Activated naive CD8-positive, alpha-beta T cell (primary cell): Measurements from ENCODE around the gene C1orf185.
"Not testable (repeated sequence)": the region's sequence is repeated elsewhere in the genome, so short reads cannot be mapped to it uniquely, and the experiment has no call there.

ENCODE experiments used
- H3K27ac Mint-ChIP-seq: one replicate; pipeline ENCODE4 v1.8.0; 2021; ENCODE audit warnings: mixed read lengths
- H3K27me3 Mint-ChIP-seq: one replicate; pipeline ENCODE4 v1.8.0; 2021; ENCODE audit warnings: mixed read lengths
- H3K36me3 Mint-ChIP-seq: one replicate; pipeline ENCODE4 v1.8.0; 2021; ENCODE audit warnings: mixed read lengths
- H3K4me1 Mint-ChIP-seq: one replicate; pipeline ENCODE4 v1.8.0; 2021; ENCODE audit warnings: low read depth, mixed read lengths
- H3K4me3 Mint-ChIP-seq: one replicate; pipeline ENCODE4 v1.8.0; 2021; ENCODE audit warnings: mild to moderate bottlenecking, mixed read lengths
- H3K9me3 Mint-ChIP-seq: one replicate; pipeline ENCODE4 v1.8.0; 2021; ENCODE audit warnings: low read depth, mixed read lengths

The C1orf185 gene

GRCh38 chr1:51114137-51114536 is 12.1 kb downstream of the C1orf185 start:
- H3K9me3 Mint-ChIP-seq: no peaks in the 10 kb centered on the region
- H3K27ac Mint-ChIP-seq: no peak overlapping the region
- peaks cover 17% of the 10 kb centered on the region for H3K27me3 Mint-ChIP-seq
- no peak overlapping the region for H3K4me3 Mint-ChIP-seq
- no peaks in the 10 kb centered on the region for H3K36me3 Mint-ChIP-seq
- no peaks in the 10 kb centered on the region for H3K4me1 Mint-ChIP-seq

GRCh38 chr1:51115714-51116404 is 13.8 kb downstream of the C1orf185 start:
- peaks cover 17% of the 10 kb centered on the region for H3K27me3 Mint-ChIP-seq
- no peaks in the 10 kb centered on the region for H3K36me3 Mint-ChIP-seq
- no peaks in the 10 kb centered on the region for H3K9me3 Mint-ChIP-seq
- H3K4me1 Mint-ChIP-seq: no peaks in the 10 kb centered on the region
- no peak overlapping the region for H3K4me3 Mint-ChIP-seq
- H3K27ac Mint-ChIP-seq: no peak overlapping the region

- no peaks in the 10 kb centered on the region for H3K9me3 Mint-ChIP-seq
Measured at GRCh38 chr1:51119331-51119730, 17.3 kb downstream of the C1orf185 start.

GRCh38 chr1:51120629-51121028 is 18.6 kb downstream of the C1orf185 start:
- Mint-ChIP-seq H3K27me3 (peaks cover 14% of the 10 kb centered on the region), H3K4me3 (no peak overlapping the region)

More at GRCh38 chr1:51119331-51119730, 17.3 kb downstream of the C1orf185 start:
- H3K4me3 Mint-ChIP-seq: no peak overlapping the region
- no peaks in the 10 kb centered on the region for H3K36me3 Mint-ChIP-seq
- H3K4me1 Mint-ChIP-seq: no peaks in the 10 kb centered on the region
- peaks cover 10% of the 10 kb centered on the region for H3K27me3 Mint-ChIP-seq
- no peak overlapping the region for H3K27ac Mint-ChIP-seq

GRCh38 chr1:51127152-51127551 is 25.1 kb downstream of the C1orf185 start:
- not testable (repeated sequence) for H3K4me1 Mint-ChIP-seq, H3K36me3 Mint-ChIP-seq, H3K4me3 Mint-ChIP-seq, H3K27ac Mint-ChIP-seq, H3K9me3 Mint-ChIP-seq
- H3K27me3 Mint-ChIP-seq: peaks cover 21% of the 10 kb centered on the region

More at GRCh38 chr1:51120629-51121028, 18.6 kb downstream of the C1orf185 start:
- Mint-ChIP-seq H3K27ac (no peak overlapping the region), H3K9me3 (no peaks in the 10 kb centered on the region), H3K4me1 (no peaks in the 10 kb centered on the region), H3K36me3 (no peaks in the 10 kb centered on the region)

- peaks cover 18% of the 10 kb centered on the region for H3K9me3 Mint-ChIP-seq
- H3K36me3 Mint-ChIP-seq: peaks cover 10% of the 10 kb centered on the region
- H3K27me3 Mint-ChIP-seq: peaks cover 25% of the 10 kb centered on the region
- H3K4me1 Mint-ChIP-seq: no peaks in the 10 kb centered on the region
- H3K4me3 Mint-ChIP-seq: no peak overlapping the region
- no peak overlapping the region for H3K27ac Mint-ChIP-seq
Measured at GRCh38 chr1:51131185-51131584, 29.2 kb downstream of the C1orf185 start.

GRCh38 chr1:51133045-51133444 is 31.0 kb downstream of the C1orf185 start:
- H3K27me3 Mint-ChIP-seq: peaks cover 25% of the 10 kb centered on the region
- H3K36me3 Mint-ChIP-seq: peaks cover 10% of the 10 kb centered on the region
- no peak overlapping the region for H3K4me3 Mint-ChIP-seq
- peaks cover 18% of the 10 kb centered on the region for H3K9me3 Mint-ChIP-seq
- no peaks in the 10 kb centered on the region for H3K4me1 Mint-ChIP-seq
- no peak overlapping the region for H3K27ac Mint-ChIP-seq

GRCh38 chr1:51137696-51138095 is 35.7 kb downstream of the C1orf185 start:
- H3K36me3 Mint-ChIP-seq: not testable (repeated sequence)

GRCh38 chr1:51139474-51139873 is 37.4 kb downstream of the C1orf185 start:
- Mint-ChIP-seq H3K27me3 (no peaks in the 10 kb centered on the region), H3K27ac (no peak overlapping the region), H3K4me3 (no peak overlapping the region), H3K9me3 (no peaks in the 10 kb centered on the region), H3K36me3 (no peaks in the 10 kb centered on the region), H3K4me1 (no peaks in the 10 kb centered on the region)

More at GRCh38 chr1:51137696-51138095, 35.7 kb downstream of the C1orf185 start:
- not testable (repeated sequence) for H3K4me1 Mint-ChIP-seq, H3K27me3 Mint-ChIP-seq, H3K27ac Mint-ChIP-seq, H3K4me3 Mint-ChIP-seq
- peaks cover 12% of the 10 kb centered on the region for H3K9me3 Mint-ChIP-seq

GRCh38 chr1:51147394-51147793 is 45.4 kb downstream of the C1orf185 start:
- Mint-ChIP-seq H3K27ac (no peak overlapping the region), H3K4me1 (no peaks in the 10 kb centered on the region), H3K9me3 (no peaks in the 10 kb centered on the region), H3K4me3 (no peak overlapping the region), H3K36me3 (no peaks in the 10 kb centered on the region), H3K27me3 (peaks cover 6% of the 10 kb centered on the region)

- Mint-ChIP-seq H3K36me3 (peaks cover 7% of the 10 kb centered on the region), H3K4me1 (peaks cover 2% of the 10 kb centered on the region), H3K9me3 (peaks cover 10% of the 10 kb centered on the region)
Measured at GRCh38 chr1:51154776-51155175, 52.7 kb downstream of the C1orf185 start.

GRCh38 chr1:51156752-51157151 is 54.7 kb downstream of the C1orf185 start:
- Mint-ChIP-seq H3K4me1 (peaks cover 2% of the 10 kb centered on the region), H3K4me3 (no peak overlapping the region), H3K36me3 (peaks cover 7% of the 10 kb centered on the region), H3K27ac (no peak overlapping the region), H3K27me3 (peaks cover 2% of the 10 kb centered on the region), H3K9me3 (peaks cover 10% of the 10 kb centered on the region)

More at GRCh38 chr1:51154776-51155175, 52.7 kb downstream of the C1orf185 start:
- no peak overlapping the region for H3K4me3 Mint-ChIP-seq
- H3K27me3 Mint-ChIP-seq: peaks cover 2% of the 10 kb centered on the region
- H3K27ac Mint-ChIP-seq: no peak overlapping the region

GRCh38 chr1:51157395-51157794 is 55.4 kb downstream of the C1orf185 start:
- H3K27me3 Mint-ChIP-seq: peaks cover 2% of the 10 kb centered on the region
- peaks cover 7% of the 10 kb centered on the region for H3K36me3 Mint-ChIP-seq
- H3K9me3 Mint-ChIP-seq: peaks cover 10% of the 10 kb centered on the region
- H3K4me1 Mint-ChIP-seq: peaks cover 2% of the 10 kb centered on the region
- H3K4me3 Mint-ChIP-seq: no peak overlapping the region
- H3K27ac Mint-ChIP-seq: no peak overlapping the region

GRCh38 chr1:51158263-51158662 is 56.2 kb downstream of the C1orf185 start:
- H3K4me3 Mint-ChIP-seq: no peak overlapping the region
- no peak overlapping the region for H3K27ac Mint-ChIP-seq

GRCh38 chr1:51162560-51162959 is 60.5 kb downstream of the C1orf185 start:
- H3K36me3 Mint-ChIP-seq, H3K27me3 Mint-ChIP-seq, H3K9me3 Mint-ChIP-seq, H3K4me1 Mint-ChIP-seq, H3K27ac Mint-ChIP-seq, H3K4me3 Mint-ChIP-seq: not testable (repeated sequence)

More at GRCh38 chr1:51158263-51158662, 56.2 kb downstream of the C1orf185 start:
- Mint-ChIP-seq H3K27me3 (peaks cover 2% of the 10 kb centered on the region), H3K36me3 (peaks cover 7% of the 10 kb centered on the region), H3K4me1 (peaks cover 2% of the 10 kb centered on the region), H3K9me3 (peaks cover 10% of the 10 kb centered on the region)

- H3K27me3 Mint-ChIP-seq: no peaks in the 10 kb centered on the region
- no peaks in the 10 kb centered on the region for H3K36me3 Mint-ChIP-seq
- H3K4me3 Mint-ChIP-seq: no peak overlapping the region
- no peak overlapping the region for H3K27ac Mint-ChIP-seq
- H3K9me3 Mint-ChIP-seq: no peaks in the 10 kb centered on the region
- H3K4me1 Mint-ChIP-seq: peaks cover 8% of the 10 kb centered on the region
Measured at GRCh38 chr1:51165540-51165939, 63.5 kb downstream of the C1orf185 start.
